RWPE2 (cell line): Measurements from ENCODE around the gene TMPRSS11B.
"Not testable (repeated sequence)": the region's sequence is repeated elsewhere in the genome, so short reads cannot be mapped to it uniquely, and the experiment has no call there.

Experiments used
- ATAC-seq: fragments of 200-7000 bp; cut with Tn5 transposase; 3 replicates; pipeline ENCODE4 v1.9.1; 2021; ENCODE audit warnings: low read depth
- DNase-seq: peaks from one replicate; pipeline ENCODE4 v3.0.0-alpha.2; 2020; ENCODE audit warnings: low spot score
- H3K27ac ChIP-seq: fragments of 450-650 bp; 2 replicates; pipeline ENCODE4 v1.5.1; 2017; ENCODE audit warnings: mild to moderate bottlenecking; ENCODE audit not compliant: poor library complexity, severe bottlenecking
- H3K27me3 ChIP-seq: fragments of 250-450 bp; sonication (Bioruptor Pico); 2 replicates; pipeline ENCODE4 v1.5.1; 2021; ENCODE audit warnings: mild to moderate bottlenecking, moderate library complexity; ENCODE audit not compliant: insufficient read depth, poor library complexity, severe bottlenecking
- H3K36me3 ChIP-seq: fragments of 250-450 bp; sonication (Bioruptor Pico); 2 replicates; pipeline ENCODE4 v1.5.1; 2020; ENCODE audit warnings: low read depth, mild to moderate bottlenecking, moderate library complexity
- H3K4me1 ChIP-seq: fragments of 250-450 bp; sonication (Bioruptor Pico); 2 replicates; pipeline ENCODE4 v1.5.1; 2021; ENCODE audit warnings: mild to moderate bottlenecking, moderate library complexity; ENCODE audit not compliant: insufficient read depth, poor library complexity, severe bottlenecking
- H3K4me3 ChIP-seq: fragments of 250-450 bp; sonication (Bioruptor Pico); 2 replicates; pipeline ENCODE4 v1.5.1; 2021; ENCODE audit warnings: mild to moderate bottlenecking, moderate library complexity; ENCODE audit not compliant: severe bottlenecking
- H3K9me3 ChIP-seq: fragments of 250-450 bp; sonication (Bioruptor Pico); 2 replicates; pipeline ENCODE4 v1.5.1; 2021; ENCODE audit warnings: mild to moderate bottlenecking, moderate library complexity; ENCODE audit not compliant: severe bottlenecking
- CTCF ChIP-seq: fragments of 450-650 bp; IDR thresholded peaks from one replicate; pipeline ENCODE4 v1.5.1; 2017; ENCODE audit warnings: mild to moderate bottlenecking, moderate library complexity; ENCODE audit not compliant: poor library complexity, severe bottlenecking

Gene TMPRSS11B

GRCh38 chr4:68283095-68283494 is 37.6 kb upstream of the TMPRSS11B start:
- no peak overlapping the region for H3K4me3 ChIP-seq

GRCh38 chr4:68281796-68282740 is 36.6 kb upstream of the TMPRSS11B start:
- not testable (repeated sequence) for H3K36me3 ChIP-seq, H3K27ac ChIP-seq

More at GRCh38 chr4:68283095-68283494, 37.6 kb upstream of the TMPRSS11B start:
- no peak for ATAC-seq
- Histone ChIP-seq H3K36me3 (no peaks in the 10 kb centered on the region), H3K9me3 (no peaks in the 10 kb centered on the region), H3K27me3 (no peaks in the 10 kb centered on the region), H3K4me1 (peaks cover 26% of the 10 kb centered on the region), H3K27ac (peak overlapping the region; percentile 67)
- TF ChIP-seq CTCF: no peak
- no peak for DNase-seq

GRCh38 chr4:68278029-68278428 is 32.5 kb upstream of the TMPRSS11B start:
- Histone ChIP-seq H3K36me3 (no peaks in the 10 kb centered on the region), H3K4me3 (no peak overlapping the region), H3K27ac (peak overlapping the region; percentile 48), H3K4me1 (peaks cover 14% of the 10 kb centered on the region), H3K9me3 (no peaks in the 10 kb centered on the region), H3K27me3 (no peaks in the 10 kb centered on the region)
- no peak for DNase-seq
- no peak for TF ChIP-seq CTCF
- ATAC-seq: peak; percentile 51; the same call in 1 of the 3 replicates

More at GRCh38 chr4:68281796-68282740, 36.6 kb upstream of the TMPRSS11B start:
- not testable (repeated sequence) for H3K27me3 ChIP-seq, DNase-seq, H3K9me3 ChIP-seq, H3K4me3 ChIP-seq, ATAC-seq
- peaks cover 31% of the 10 kb centered on the region for H3K4me1 ChIP-seq

DNA sequence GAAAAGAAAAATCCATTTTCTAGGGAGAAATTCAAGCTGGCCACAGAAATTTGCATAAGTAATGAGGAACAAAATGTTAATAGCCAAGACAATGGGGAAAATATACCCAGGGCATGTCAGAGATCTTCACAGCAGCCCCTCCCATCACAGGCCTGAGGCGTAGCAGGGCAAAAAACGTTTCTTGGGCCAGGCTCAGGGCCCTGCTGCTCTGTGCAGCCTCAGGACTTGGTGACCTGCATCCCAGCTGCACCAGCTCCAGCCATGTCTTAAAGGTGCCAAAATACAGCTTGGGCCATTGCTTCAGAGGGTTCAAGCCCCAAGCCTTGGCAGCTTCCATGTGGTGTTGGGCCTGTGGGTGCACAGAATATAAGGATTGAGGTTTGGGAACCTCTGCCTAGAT is 32.1 kb upstream of the TMPRSS11B start:
- DNase-seq (no peak), ATAC-seq (no peak)
- no peak for TF ChIP-seq CTCF
- Histone ChIP-seq H3K27me3 (no peaks in the 10 kb centered on the region), H3K4me1 (peaks cover 19% of the 10 kb centered on the region), H3K36me3 (no peaks in the 10 kb centered on the region), H3K9me3 (no peaks in the 10 kb centered on the region), H3K27ac (peak overlapping the region; percentile 48), H3K4me3 (no peak overlapping the region)

- no peak for DNase-seq
- H3K9me3 ChIP-seq: no peaks in the 10 kb centered on the region
- H3K36me3 ChIP-seq: no peaks in the 10 kb centered on the region
- no peak overlapping the region for H3K4me3 ChIP-seq
- ATAC-seq: peak; percentile 75
- TF ChIP-seq CTCF: no peak
- peaks cover 18% of the 10 kb centered on the region for H3K4me1 ChIP-seq
- H3K27me3 ChIP-seq: no peaks in the 10 kb centered on the region
- H3K27ac ChIP-seq: peak overlapping the region; percentile 24
Observed at GRCh38 chr4:68272860-68273259, 27.4 kb upstream of the TMPRSS11B start.
